NOMO-1 (cell line): Measurements from ENCODE around the gene ACAD9.
A peak's percentile ranks its signal among the peaks of the same experiment; 100 is the strongest.
"Not testable (repeated sequence)": the region's sequence is repeated elsewhere in the genome, so short reads cannot be mapped to it uniquely, and the experiment has no call there.

Source experiments
- DNase-seq, 2 experiments: peaks; one replicate each; lab custom pipeline; 2025; ENCODE audit not compliant: unreplicated experiment in 2 of 2; lab: John Stamatoyannopoulos, UW

ACAD9 gene

DNA sequence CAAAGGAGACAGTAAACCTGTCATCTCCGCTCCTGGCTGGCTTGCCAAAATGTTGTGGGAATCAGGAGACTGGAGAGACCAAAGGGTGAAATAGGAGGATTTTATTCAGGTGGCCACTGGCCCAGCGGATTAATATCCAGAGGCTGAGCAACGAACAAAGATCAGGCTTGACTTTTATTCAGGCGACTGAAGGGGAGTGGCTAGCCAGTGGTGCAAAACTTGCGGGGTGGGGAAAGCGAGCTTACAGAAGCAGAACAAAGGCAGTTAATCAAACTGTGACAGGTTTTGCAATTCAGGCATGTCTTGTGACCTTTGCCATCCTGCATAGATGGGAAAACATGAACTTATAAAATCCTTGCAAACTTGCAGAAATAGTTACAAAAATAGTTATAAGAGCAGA lies 19.8 kb upstream of the ACAD9 start:
- peak in 1 of 2 experiments; percentile 49 for DNase-seq

DNA sequence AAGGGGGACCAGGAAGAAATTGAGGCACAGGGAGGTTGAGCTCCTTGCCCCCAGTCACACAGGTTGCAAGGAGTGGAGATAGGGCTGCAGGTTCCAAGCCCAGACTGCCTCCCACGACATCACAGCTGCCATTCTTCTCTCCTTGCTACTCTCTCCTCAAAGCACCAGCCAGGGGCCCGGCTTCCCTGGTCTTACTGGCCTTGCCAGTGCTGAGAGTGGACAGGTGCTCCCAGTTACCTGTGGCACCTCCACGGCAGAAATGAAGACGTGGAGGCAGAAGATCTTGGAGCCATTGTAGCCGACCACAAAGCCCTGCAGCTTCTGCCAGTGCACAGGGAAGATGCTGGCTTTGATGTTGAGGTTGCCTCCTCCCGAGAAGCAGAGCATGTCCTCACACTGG lies 17.9 kb upstream of the ACAD9 start:
- DNase-seq: no peak

DNA sequence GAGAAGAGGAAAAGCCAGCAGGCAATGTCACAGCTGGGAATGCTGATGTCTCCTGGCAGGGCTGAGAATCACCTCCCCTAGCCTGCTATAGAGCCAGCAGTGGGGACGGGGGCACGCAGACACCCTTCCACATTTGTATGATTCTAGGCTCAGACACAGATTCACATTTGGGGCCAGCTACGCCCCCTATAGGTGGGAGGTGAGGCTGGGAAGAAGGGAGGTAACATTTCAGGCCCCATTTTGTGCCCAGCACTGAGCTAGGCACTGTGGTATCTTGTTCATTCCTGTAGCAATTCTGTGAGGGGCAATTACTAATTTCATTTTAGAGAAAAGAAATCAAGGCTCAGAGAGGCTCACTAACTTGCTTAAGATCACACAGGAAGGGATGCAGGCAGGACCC lies 15.9 kb upstream of the ACAD9 start:
- no peak for DNase-seq

DNA sequence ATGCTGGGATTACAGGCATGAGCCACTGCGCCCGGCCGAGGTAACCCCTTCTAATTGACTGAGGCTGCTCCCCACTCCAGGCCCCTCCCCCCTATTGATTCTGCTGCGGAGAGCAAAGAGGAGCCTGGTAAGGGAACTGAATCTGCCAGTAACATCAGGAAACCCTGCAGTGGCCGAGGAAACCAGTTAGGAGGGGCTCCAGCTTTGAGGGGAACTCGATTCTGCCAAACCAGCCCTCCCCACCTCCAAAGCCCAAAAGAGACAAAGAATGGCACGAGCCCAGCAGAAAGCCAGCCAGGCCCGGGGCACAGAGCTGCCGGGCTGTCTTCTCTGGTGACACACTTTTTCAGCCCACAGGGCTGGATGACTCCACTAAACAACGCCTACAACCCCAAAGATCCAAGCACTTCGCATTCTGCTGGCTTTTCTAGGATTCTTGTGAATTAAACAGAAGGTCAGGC lies 15.0 kb upstream of the ACAD9 start:
- peak; percentile 91 to 92 for DNase-seq

DNA sequence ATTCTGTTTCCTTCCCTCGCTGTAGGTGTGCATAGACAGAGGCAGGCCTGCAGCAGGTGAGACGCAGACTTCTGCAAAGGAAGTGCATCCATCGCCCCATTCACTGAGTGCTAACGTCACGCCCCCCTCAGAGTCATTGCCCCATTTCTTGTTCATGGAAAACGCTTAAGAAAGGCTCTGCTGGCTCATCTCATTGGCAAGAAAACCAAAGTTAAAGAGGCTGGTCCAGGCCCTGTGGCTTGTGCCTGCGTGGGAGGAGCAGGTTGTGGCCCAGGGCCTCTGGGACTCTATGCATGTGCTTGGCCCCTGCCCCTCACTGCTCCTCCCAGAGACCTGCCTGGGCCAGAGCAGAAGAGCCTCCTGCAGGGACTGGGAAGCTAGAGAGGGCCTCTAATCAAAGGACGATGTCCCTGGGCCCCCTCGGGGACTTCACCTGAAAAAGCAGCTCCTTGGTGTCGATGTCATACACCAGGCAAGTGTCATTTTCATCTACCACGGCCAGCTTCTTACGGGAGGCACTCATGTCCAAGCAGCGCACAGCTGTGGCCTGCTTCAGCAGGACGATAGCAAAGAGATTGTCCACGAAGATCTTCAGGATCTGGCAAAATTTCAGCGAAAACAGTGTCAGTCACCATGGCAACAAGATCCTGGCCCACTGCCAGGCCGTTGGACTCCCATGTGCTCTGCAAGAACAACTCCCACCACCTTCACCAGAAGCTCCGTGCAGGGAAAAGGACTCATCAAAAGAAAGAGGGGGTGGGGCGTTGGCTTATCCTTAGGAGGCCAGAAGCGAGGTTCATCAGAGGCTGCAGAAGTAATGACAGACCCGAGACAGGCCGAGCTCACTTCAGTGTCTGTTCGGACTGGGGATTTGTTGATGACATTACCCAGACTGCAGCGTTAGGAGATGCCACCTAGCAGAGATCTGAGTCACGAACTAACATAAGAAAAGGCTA lies 14.3 kb upstream of the ACAD9 start:
- DNase-seq: peak; percentile 70 to 74

DNA sequence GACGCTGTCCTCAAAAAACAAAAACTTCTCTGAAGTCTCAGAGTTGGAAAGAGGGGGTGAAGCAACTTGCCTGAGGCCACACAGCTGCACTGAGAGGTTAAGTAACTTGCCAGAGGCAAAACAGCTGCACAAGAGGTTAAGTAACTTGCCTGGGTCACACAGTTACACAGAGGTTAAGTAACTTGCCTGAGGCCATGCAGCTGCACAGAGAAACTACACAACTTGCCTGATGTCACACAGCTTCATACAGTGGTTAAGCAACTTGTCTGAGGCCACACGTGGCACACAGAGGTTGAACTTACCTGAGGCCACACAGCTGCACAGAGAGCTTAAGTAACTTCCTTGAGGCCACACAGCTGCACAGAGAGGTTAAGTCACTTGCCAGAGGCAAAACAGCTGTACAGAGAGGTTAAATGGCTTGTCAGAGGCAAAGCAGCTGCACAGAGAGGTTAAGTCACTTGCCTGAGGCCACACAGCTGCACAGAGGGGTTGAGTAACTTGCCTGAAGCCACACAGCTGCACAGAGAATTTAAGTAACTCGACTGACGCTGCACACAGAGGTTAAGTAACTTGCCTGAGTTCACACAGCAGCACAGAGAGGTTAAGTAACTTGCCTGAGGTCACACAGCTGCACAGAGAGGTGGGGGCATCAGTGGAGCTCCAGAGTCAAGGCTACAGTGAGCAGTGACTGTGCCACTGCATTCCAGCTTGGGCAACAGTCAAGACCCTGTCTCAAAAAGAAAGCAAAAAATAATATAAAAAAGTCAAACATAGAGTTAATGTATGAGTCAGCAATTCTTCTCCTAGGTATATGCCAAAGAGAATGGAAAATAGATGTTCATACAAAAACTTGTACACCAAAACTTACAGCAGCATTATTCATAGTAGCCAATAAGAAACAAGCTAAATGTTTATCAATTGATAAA lies 12.0 kb upstream of the ACAD9 start:
- peak; percentile 36 for DNase-seq

DNA sequence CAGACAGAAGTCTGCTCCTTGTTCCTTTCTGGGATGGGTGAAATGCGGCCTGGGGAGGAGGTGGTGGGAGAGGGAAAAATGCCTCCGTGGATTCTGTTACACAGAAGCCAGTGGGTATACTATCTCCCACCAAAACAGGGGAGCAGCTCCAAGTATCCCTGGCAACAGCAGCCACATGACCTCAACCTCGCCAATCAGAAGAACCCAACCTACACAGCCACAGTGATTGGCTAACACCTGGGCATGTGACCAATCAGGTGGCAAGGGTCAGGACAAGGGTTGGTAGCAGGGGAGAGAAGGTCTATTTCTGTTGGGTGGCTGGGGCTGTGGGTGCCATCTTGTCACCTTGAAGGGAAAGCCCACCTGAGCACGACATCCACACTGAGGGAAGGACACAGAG lies 9.1 kb upstream of the ACAD9 start:
- DNase-seq: no peak

DNA sequence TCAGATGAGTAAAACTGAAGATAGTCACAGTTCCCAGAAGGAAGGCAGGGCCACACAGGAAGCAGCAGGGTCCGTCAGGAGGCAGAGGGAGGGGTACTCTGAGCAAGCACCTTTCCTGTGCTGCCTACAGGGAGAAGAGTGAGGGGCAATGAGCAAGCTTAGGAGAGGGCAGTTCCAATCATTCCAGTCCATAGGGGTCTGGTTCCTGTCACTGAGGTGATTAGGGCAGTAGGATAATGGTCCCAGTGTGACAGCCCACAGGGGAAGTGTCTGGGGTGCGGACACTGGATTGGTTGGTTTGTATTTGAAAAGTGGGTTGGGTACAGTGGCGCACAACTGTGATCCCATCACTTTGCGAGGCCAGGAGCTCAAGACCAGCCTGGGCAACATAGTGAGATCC lies 7.1 kb upstream of the ACAD9 start:
- DNase-seq: no peak

DNA sequence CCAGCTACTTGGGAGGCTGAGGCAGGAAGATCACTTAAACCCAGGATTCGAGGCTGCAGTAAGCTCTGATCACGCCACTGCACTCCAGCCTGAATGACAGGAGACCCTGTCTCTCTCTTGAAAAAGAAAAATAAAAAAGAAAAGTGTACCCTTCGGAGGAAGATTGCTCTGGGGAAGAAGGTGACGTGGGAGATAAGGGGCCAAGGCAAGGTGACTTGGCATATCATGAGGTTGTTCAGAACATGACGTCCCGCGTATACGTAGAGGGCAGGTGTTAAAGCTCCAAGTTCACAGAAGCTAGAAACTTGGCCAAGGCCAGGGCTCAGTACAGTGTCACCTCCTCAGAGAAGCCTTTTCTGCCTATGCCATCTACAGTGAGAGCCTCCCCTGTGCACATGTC lies 6.7 kb upstream of the ACAD9 start:
- DNase-seq: no peak

DNA sequence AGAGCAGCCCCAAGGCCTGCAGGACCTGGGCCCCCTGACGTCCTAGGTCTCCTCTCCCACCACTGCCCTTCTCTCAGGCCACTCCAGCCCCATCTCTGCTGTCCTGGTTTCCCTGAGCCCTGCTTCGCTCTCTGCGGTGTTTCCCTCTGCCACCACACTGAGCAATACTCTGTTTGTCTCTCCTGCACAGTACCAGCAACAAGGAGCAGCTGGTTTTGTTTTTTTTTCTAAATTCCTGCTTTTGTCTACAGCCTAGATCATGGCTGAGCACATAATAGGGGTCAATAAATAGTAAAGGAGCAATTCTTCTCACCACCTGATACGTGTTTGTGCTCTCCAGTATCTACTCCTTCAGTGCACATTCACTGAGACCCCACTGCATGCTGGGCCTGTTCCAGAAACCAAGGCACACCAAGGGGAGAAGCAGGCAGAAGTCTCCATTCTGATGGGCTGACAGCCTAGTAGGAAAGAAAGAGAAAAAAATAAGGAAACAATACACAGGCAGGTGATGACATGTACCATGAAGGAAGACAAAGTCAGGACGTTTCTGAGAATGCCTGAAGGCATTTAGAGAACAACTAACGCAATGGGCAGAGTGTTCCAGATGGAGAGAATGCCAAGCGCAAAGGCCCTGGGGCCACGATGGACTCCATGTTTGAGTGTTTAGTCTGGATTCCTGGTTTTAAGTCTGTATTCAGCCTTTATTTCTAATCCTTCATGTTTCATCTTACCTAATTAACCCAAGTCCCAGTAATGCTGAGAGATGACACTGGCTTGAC lies 6.0 kb upstream of the ACAD9 start:
- DNase-seq: no peak

DNA sequence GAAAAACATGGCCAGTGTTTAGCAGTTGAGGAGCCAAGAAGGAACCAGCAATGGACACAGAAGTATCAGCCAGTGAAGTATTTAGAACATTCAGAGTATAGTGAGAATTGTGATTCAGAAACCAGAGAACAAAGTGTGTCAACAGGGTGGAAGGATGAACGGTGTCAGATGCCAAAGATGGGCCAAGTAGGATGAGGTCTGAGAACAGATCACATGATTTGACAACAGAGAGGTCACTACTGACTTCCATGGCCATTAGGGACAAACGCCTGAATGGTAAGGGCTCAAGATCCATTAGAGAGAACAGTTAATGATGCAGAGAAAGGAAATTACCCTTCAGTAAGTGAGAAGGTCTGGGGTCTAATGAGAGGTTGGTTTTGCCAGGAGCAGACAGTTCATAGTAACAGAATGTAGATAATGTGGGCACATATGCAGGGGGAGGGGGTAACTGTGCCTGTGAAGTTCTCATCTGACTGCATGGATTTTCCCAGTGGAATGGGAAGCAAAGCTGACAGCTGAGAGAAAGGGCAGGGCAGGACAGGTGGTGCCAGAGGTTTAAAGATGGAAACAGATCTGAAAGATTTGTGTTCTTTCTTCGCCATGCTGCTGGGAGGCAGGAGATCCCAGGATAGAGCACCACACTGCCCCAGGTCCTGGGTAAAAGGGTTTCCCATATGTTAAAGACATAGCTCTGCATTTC lies 4.8 kb upstream of the ACAD9 start:
- DNase-seq: no peak

DNA sequence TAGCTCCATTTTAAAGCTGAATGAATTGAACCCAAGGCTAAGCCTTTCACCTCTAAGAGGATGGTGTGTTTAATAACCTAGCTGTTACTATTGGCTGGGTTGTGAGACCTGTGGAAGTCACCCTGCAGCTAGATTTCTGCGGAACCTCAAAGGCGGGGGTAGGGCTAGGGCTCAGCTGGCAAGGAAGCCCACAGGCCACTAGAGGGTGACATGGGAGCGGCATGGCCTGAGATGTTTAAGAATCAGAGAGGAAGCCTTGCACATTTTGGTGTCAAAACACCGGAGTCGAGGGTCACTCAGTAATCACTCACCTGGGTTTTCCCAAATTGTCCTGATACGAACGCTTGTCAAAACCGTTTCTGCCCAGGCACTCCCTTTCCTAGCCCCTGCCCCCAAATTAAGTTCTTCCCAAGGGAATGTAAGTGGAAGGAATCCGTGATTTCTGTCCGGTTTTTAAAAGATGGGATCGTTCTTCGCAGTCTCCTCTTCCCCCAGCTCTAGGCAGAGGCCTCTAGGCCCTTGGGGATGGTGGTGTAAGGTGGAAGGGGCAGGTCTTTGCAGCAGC lies 3.8 kb upstream of the ACAD9 start:
- DNase-seq: peak; percentile 94 to 95

DNA sequence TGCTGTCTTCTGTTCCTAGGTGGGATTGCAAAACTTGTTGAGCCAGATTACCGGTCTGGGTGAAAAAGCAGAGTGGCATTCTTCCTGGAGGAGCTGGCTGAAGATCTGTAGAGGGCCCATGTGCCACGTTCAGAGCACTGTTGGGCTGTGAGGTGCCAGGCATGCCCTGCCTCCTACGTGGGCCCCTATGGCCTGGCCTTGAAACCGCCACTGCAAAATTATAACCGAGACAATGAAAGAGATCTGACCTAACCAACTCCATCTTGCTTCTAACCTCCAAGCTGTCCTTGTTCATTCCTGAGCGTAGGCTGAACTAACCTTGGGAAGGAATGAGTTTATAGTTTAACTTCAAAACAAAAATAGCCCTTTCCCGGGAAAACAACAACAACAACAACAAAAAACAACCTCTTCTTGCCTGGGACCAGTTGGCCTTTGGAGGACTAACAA lies 1.4 kb upstream of the ACAD9 start:
- no peak for DNase-seq

DNA sequence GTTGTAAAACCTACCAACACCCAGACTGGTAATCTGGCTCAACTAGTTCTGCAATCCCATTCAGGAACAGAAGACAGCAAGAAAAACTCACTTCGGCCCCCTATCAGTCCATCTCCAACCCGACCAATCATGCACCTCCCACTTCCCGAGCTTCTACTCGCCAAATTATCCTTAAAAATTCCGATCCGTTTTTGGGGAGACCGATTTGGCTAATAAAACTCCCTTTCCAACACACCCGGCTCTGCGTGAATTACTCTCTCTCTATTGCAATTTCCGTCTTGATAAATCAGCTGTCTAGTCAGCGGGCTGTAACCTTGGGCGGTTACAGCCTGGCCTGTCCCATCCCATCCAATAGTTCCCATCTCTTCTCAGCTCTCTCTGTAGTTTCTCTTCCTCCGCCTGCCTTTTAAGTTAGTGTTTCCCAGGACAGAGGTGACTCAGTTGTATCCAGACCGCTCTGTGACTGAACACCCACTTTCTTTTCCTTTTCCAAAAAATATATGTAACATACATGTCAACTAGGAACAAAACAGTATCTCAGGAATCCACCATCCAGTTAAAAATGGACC lies 780 bp upstream of the ACAD9 start:
- DNase-seq: peak; percentile 84 to 87

DNA sequence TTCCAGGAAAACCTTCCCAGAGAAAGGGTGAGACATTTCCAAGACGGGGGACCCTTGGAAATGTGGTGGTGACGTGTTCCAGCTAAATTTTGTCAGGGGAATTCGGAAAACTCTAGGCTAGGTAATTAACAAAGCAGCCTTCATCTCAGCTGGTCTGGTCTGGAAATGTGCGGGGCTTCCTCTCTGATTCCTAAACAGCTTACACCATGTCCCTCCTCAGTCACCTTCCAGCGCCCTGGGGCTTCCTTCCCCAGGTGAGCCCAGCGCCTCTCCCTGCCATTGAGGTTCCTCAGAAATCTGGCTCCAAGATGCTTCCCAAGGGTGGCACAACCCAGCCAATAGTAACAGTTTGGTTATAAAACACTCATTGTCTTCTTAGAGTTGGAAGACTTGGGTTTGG lies 571 bp downstream of the ACAD9 start:
- no peak for DNase-seq

DNA sequence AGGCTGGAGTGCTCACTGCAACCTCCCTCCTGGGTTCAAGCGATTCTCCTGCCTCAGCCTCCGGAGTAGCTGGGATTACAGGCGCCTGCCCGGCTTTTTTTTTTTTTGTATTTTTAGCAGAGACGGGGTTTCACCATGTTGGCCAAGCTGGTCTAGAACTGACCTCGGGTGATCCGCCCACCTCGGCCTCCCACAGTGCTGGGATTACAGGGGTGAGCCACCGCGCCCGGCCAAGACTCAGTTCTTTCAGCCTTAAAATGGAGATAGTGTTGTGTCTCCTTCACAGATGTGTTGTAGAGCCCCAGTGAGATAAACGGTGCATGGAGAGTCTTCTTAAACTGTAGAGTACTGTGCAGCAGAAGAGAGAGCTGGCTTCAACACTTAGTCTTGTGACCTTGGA lies 1.0 kb downstream of the ACAD9 start:
- DNase-seq: not testable (repeated sequence)

DNA sequence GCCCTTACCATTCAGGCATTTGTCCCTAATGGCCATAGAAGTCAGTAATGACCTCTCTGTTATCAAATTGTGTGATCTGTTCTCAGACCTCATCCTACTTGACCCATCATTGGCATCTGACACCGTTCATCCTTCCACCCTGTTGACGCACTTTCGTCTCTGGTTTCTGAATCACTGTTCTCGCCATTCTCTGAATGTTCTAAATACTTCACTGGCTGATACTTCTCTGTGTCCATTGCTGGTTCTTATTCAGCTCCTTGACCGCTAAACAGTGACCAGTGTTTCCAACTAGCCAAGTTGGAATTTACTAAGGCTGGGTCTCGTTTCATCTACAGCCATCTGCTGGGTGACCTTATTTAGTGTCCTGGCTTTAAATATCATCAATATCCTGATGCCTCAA lies 2.2 kb downstream of the ACAD9 start:
- no peak for DNase-seq

DNA sequence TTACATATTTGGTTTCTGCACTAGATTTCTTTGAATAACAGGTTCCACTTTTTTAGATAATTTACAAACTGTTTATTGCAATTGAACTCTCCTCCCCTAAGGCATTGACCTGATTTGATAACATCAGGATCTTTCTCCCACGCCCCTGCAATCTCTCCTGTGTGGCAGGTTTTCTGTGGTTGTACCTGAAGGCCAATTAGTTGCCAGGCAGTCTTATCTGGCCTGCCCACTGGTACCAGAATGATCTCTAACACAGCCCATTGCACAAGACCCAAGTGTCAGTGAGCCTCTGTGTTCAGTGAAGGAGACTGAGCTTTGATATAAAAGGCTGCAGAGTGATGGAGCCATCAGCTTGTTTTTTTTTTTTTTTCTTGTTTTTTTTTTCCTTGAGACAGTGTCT lies 3.3 kb downstream of the ACAD9 start:
- no peak for DNase-seq

DNA sequence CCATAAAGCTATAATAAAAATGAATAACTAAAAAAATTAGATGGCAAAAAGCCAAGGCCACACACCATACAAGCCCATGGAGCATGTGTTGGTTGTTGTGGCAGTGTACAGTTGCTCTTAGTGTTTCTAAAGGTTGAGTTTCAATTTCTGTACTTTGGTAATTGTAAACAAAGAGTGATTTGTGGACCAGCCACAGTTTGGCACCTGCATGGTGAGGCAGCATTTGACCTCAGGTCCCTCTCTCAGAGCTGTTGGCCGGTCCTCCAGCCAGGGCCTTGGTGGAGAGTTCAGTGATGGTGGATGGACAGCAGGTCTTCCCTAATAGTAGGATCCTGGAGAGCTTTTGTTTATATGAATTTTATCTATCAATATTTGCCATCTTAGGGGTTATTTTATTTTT lies 5.6 kb downstream of the ACAD9 start:
- no peak for DNase-seq
